HG03558 (cell line): ENCODE results near the gene MDH2.
"Not testable (repeated sequence)": the region's sequence is repeated elsewhere in the genome, so short reads cannot be mapped to it uniquely, and the experiment has no call there.

Source experiments
- ATAC-seq: cut with Tn5 transposase; IDR thresholded peaks from one replicate; pipeline ENCODE4 v1.9.1; 2021; ENCODE audit warnings: moderate number of reproducible peaks; ENCODE audit not compliant: unreplicated experiment; ENCODE audit errors: extremely low read depth

MDH2 gene

GRCh38 chr7:76044375-76044865 lies 3.5 kb upstream of the MDH2 start:
- no peak for ATAC-seq

DNA sequence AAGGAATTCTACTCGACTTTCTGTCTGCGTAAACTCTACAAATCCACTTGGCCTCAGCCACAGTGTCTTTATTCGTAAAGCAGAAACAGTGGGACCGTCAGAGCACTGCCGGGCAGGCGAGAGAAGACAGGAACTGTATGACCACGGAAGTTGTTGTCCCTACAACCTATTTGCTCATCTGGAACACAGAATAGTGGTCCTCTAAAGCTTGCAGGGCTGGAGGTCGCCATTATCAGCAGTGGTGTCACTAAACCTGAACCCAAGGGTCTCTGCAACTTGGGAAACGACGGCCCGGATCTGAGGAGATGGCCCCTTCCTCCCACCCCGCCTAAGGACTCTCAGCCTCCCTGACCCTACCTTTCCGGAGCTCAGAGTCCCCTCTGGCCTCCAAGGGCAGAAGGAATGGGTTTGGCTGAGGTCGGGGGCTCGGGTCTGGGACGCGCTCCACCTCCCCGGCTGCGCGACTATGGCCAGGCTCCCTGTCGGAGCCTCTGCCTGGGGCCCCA lies 548 bp upstream of the MDH2 start:
- no peak for ATAC-seq

DNA sequence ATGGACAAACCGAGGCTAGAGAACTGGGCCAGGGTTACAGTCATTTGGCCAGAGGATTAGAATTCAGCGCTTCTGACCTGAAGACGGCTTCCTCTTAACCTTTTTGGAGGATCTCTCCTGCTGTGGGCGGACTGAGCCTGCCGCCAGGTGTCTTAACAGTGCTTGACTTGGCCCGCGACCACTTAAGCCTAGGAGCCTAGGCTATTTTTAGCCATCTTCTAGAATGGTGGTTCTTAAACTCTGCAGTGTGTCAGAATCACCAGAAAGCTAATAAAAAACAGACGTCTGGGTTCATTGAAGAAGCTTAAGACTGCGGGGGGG lies 722 bp downstream of the MDH2 start:
- ATAC-seq = no peak

- ATAC-seq = no peak
These were observed 1.4 kb downstream of the MDH2 start for GRCh38 chr7:76049295-76049694.

DNA sequence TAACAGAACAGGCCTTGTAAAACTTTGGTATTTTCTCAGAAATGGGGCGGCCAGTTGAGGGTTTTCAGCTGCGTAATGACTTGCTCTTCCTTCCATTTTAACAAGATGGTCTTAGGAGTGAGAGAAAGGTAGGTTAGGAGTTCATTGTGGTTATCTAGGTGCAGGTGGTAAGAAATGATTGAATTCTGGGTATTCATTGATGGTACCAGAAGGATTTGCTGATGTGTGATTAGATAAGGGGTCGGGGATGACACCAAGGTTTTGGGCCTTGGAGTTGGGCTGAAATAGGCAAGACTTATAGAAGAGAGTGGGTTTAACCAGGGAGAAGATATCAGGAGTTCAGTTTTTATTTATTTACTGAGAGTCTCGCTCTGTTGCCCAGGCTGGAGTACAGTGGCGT lies 2.6 kb downstream of the MDH2 start:
- no peak for ATAC-seq

- ATAC-seq = no peak
These were observed 3.9 kb downstream of the MDH2 start for GRCh38 chr7:76051840-76052239.

GRCh38 chr7:76052681-76053080 lies 4.8 kb downstream of the MDH2 start:
- not testable (repeated sequence) for ATAC-seq

GRCh38 chr7:76053461-76053860 lies 5.6 kb downstream of the MDH2 start:
- no peak for ATAC-seq

- ATAC-seq = no peak
These were observed 6.5 kb downstream of the MDH2 start for GRCh38 chr7:76054123-76055120.

- ATAC-seq = no peak
These were observed 8.3 kb downstream of the MDH2 start for GRCh38 chr7:76056241-76056640.

- ATAC-seq = no peak
These were observed 9.4 kb downstream of the MDH2 start for GRCh38 chr7:76057103-76057812.

- ATAC-seq = no peak
These were observed 9.9 kb downstream of the MDH2 start for GRCh38 chr7:76057813-76058145.

DNA sequence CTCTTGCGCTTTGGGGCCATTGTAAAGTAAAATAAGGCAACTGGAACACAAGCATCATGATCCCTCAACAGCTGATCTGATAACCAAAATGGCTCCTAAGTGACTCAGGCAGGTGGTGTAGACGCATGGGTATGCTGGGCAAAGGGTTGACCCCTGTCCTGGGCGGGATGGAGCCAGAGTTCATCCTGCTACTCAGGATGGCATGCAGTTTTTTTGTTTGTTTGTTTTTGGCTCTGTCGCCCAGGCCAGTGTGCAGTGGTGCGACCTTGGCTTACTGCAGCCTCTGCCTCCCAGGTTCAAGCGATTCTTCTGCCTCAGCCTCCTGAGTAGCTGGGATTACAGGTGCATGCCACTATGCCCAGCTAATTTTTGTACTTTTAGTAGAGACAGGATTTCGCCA lies 10.8 kb downstream of the MDH2 start:
- not testable (repeated sequence) for ATAC-seq

DNA sequence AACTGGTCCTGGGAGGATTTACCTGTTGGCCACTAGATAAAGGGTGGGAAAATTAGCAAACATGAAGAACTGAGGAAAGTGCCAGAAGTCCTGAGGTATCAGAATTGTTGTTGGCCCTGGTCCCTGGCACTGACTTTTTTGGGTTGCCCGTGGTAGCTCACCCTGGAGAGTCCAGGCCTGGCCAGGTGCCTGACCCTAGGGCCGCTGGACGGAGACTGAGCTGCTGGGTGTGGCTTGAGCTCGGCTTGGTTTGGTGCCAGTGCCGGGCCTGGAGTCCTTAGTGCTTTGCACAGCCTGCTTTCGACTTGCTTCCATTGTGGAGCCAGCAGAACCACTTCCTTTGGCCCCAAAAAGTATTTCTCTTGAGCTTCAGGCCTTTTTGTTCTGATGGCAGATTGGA lies 12.9 kb downstream of the MDH2 start:
- ATAC-seq = no peak

GRCh38 chr7:76062254-76062653 lies 14.3 kb downstream of the MDH2 start:
- ATAC-seq = no peak

- no peak for ATAC-seq
These were observed 15.2 kb downstream of the MDH2 start for GRCh38 chr7:76063114-76063513.

DNA sequence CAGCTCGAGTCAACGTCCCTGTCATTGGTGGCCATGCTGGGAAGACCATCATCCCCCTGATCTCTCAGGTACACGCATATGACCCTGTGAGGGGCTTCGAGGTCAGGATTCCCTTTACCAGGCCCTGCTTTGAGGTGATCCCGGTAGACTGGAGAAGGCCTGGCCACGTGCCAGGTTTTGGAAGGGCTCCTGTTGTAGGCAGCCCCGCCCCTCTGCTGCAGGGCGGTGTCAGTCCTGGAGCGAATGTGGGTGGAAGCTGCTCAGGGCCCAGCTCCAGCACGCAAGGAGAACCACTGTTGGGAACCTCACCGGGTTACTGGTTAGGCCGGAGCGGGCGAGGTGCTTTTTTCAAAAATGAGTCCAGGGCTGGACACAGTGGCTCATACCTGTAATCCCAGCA lies 15.6 kb downstream of the MDH2 start:
- ATAC-seq = no peak

DNA sequence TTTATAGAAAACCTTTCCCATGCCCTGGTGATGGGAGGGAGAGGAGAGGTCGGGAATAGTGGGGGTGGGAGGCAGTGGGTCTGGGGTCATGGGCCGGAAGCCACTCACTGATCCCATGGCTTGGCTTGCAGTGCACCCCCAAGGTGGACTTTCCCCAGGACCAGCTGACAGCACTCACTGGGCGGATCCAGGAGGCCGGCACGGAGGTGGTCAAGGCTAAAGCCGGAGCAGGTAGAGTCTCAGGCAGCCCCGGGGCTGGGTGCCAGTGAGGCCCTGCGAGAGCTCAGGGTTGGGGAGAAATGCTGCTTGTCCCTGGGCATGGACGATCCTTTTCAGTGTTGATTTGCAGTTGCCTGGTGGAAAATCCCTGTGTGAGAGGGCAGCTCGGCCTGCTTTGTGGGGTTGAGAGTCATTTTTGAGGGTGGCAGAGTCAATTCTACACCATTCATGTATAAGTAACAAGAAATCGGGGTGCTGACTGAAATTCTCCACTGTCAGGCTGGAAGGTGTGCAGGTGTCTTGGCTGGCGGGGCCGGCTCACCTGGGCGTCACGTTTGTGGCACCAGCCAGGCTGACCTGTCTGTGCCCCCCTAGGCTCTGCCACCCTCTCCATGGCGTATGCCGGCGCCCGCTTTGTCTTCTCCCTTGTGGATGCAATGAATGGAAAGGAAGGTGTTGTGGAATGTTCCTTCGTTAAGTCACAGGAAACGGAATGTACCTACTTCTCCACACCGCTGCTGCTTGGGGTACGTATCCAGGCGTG lies 16.5 kb downstream of the MDH2 start:
- ATAC-seq = no peak

GRCh38 chr7:76065016-76065612 lies 17.2 kb downstream of the MDH2 start:
- no peak for ATAC-seq
